Naive B cell (primary cell): ENCODE results near the gene MED6. TPM values are rescaled to one million over a fixed set of nuclear protein-coding genes. Genes with fewer than 3 reads are reported as not detected.

Experiments
- ATAC-seq, 2 donors: fragments of 150-1000 bp; cut with Tn5 transposase; 2 replicates each; pipeline ENCODE4 v1.10.0; 2021; ENCODE audit warnings: low read depth in 2 of 2, mild to moderate bottlenecking in 2 of 2, moderate library complexity in 2 of 2
- DNase-seq: peaks from one replicate; pipeline ENCODE4 v3.0.0; 2022
- H3K27ac Mint-ChIP-seq, 6 donors: one replicate each; pipeline ENCODE4 v1.8.0; 2020 to 2022; ENCODE audit warnings: mild to moderate bottlenecking in 6 of 6, mixed read lengths in 6 of 6, moderate library complexity in 5 of 6, inconsistent platforms in 2 of 6
- H3K27me3 Mint-ChIP-seq, 3 donors: one replicate each; pipeline ENCODE4 v1.8.0; 2021 to 2022; ENCODE audit warnings: mixed read lengths in 3 of 3, mild to moderate bottlenecking in 1 of 3
- H3K36me3 Mint-ChIP-seq, 2 donors: one replicate each; pipeline ENCODE4 v1.8.0; 2020 to 2022; ENCODE audit warnings: mixed read lengths in 2 of 2, inconsistent platforms in 1 of 2, mild to moderate bottlenecking in 1 of 2
- H3K4me1 Mint-ChIP-seq, 3 donors: one replicate each; pipeline ENCODE4 v1.8.0; 2020 to 2022; ENCODE audit warnings: mixed read lengths in 3 of 3, inconsistent platforms in 1 of 3, mild to moderate bottlenecking in 1 of 3, moderate library complexity in 1 of 3
- H3K4me3 Mint-ChIP-seq, 8 donors: one replicate each; pipeline ENCODE4 v1.8.0; 2020 to 2022; ENCODE audit warnings: mild to moderate bottlenecking in 8 of 8, mixed read lengths in 8 of 8, moderate library complexity in 8 of 8, inconsistent platforms in 2 of 8
- H3K9me3 Mint-ChIP-seq, 7 donors: one replicate each; pipeline ENCODE4 v1.8.0; 2020 to 2022; ENCODE audit warnings: mixed read lengths in 7 of 7, mild to moderate bottlenecking in 5 of 7, inconsistent platforms in 2 of 7, moderate library complexity in 1 of 7
- polyA plus RNA-seq, 6 donors: library from polyadenylated mRNA; unstranded; fragments of 300-500 nt; fragmentation: Illumina TruSeq; gene quantifications; one replicate each; pipeline ENCODE4 v1.2.3, GENCODE V29; 2021; ENCODE audit warnings: low read depth in 6 of 6

The MED6 gene
- polyA plus RNA-seq, 6 donors from 2014 or later, result 32.9 to 47.5 (median 42.9) TPM

- H3K9me3 Mint-ChIP-seq, result peaks cover 4 to 22% (median 13%) of the 10 kb centered on the region in 7 donors
- H3K27ac Mint-ChIP-seq, result peak overlapping the region in 1 of 6 donors; percentile 39
- peaks cover 12 to 29% (median 19%) of the 10 kb centered on the region in 3 donors for H3K4me1 Mint-ChIP-seq
- ATAC-seq (no peak), DNase-seq (no peak)
- H3K4me3 Mint-ChIP-seq, result no peak overlapping the region
- peaks cover 30 to 33% of the 10 kb centered on the region in 2 donors for H3K36me3 Mint-ChIP-seq
- H3K27me3 Mint-ChIP-seq, result no peaks in the 10 kb centered on the region
Measured at GRCh38 chr14:70631948-70632347, 31.5 kb upstream of the MED6 start.

GRCh38 chr14:70624972-70625371 lies 24.5 kb upstream of the MED6 start:
- ATAC-seq, result no peak
- Mint-ChIP-seq H3K36me3 (peaks cover 39 to 60% of the 10 kb centered on the region in 2 donors), H3K9me3 (peaks cover 6 to 36% (median 25%) of the 10 kb centered on the region in 7 donors), H3K4me1 (peaks cover 30 to 43% (median 37%) of the 10 kb centered on the region in 3 donors), H3K4me3 (peak overlapping the region in 3 of 8 donors; percentile 0 to 75 (median 24)), H3K27me3 (no peaks in the 10 kb centered on the region), H3K27ac (peak overlapping the region in 2 of 6 donors; percentile 13 to 66)
- no peak for DNase-seq

- H3K27ac Mint-ChIP-seq, result peak overlapping the region in 1 of 6 donors; percentile 37
- no peaks in the 10 kb centered on the region for H3K27me3 Mint-ChIP-seq
- ATAC-seq (peak; percentile 65), DNase-seq (peak; percentile 50)
- peaks cover 35 to 45% of the 10 kb centered on the region in 2 donors for H3K36me3 Mint-ChIP-seq
- peaks cover 35 to 43% (median 37%) of the 10 kb centered on the region in 3 donors for H3K4me1 Mint-ChIP-seq
- peaks cover 6 to 29% (median 21%) of the 10 kb centered on the region in 7 donors for H3K9me3 Mint-ChIP-seq
- H3K4me3 Mint-ChIP-seq, result no peak overlapping the region
Measured at GRCh38 chr14:70622111-70622712, 21.8 kb upstream of the MED6 start.

- Mint-ChIP-seq H3K36me3 (peaks cover 14 to 23% of the 10 kb centered on the region in 2 donors), H3K27ac (no peak overlapping the region), H3K4me3 (no peak overlapping the region), H3K4me1 (peaks cover 25 to 32% (median 26%) of the 10 kb centered on the region in 3 donors), H3K9me3 (peaks cover 0 to 14% (median 5%) of the 10 kb centered on the region in 7 donors), H3K27me3 (no peaks in the 10 kb centered on the region)
- no peak for DNase-seq
- ATAC-seq, result no peak
Measured at GRCh38 chr14:70619708-70620107, 19.3 kb upstream of the MED6 start.

- Mint-ChIP-seq H3K27me3 (no peaks in the 10 kb centered on the region), H3K36me3 (peaks cover 13 to 14% of the 10 kb centered on the region in 2 donors), H3K27ac (no peak overlapping the region), H3K9me3 (peaks cover 0 to 11% (median 2%) of the 10 kb centered on the region in 7 donors), H3K4me3 (no peak overlapping the region), H3K4me1 (peaks cover 12 to 21% (median 21%) of the 10 kb centered on the region in 3 donors)
- no peak for DNase-seq
- ATAC-seq, result no peak
Measured at GRCh38 chr14:70618314-70618713, 17.9 kb upstream of the MED6 start.

GRCh38 chr14:70616646-70617045 lies 16.2 kb upstream of the MED6 start:
- Mint-ChIP-seq H3K4me3 (no peak overlapping the region), H3K4me1 (peaks cover 1 to 8% (median 6%) of the 10 kb centered on the region in 3 donors), H3K27me3 (no peaks in the 10 kb centered on the region), H3K27ac (no peak overlapping the region), H3K9me3 (no peaks in the 10 kb centered on the region), H3K36me3 (no peaks in the 10 kb centered on the region)
- ATAC-seq, result no peak
- DNase-seq, result no peak

GRCh38 chr14:70611216-70611615 lies 10.8 kb upstream of the MED6 start:
- Mint-ChIP-seq H3K27ac (no peak overlapping the region), H3K9me3 (no peaks in the 10 kb centered on the region), H3K4me1 (no peaks in the 10 kb centered on the region), H3K27me3 (no peaks in the 10 kb centered on the region), H3K4me3 (no peak overlapping the region), H3K36me3 (no peaks in the 10 kb centered on the region)
- no peak for ATAC-seq
- DNase-seq, result no peak

- no peak for DNase-seq
- no peaks in the 10 kb centered on the region for H3K9me3 Mint-ChIP-seq
- peak; percentile 22 to 31 for ATAC-seq
- H3K36me3 Mint-ChIP-seq, result peaks cover 0 to 5% of the 10 kb centered on the region in 2 donors
- H3K27ac Mint-ChIP-seq, result peak overlapping the region in 1 of 6 donors; percentile 63
- peaks cover 21 to 47% (median 41%) of the 10 kb centered on the region in 3 donors for H3K4me1 Mint-ChIP-seq
- H3K27me3 Mint-ChIP-seq, result no peaks in the 10 kb centered on the region
- H3K4me3 Mint-ChIP-seq, result peak overlapping the region in 2 of 8 donors; percentile 53 to 66
Measured at GRCh38 chr14:70602254-70602653, 1.8 kb upstream of the MED6 start.

- H3K4me1 Mint-ChIP-seq, result peaks cover 21 to 47% (median 42%) of the 10 kb centered on the region in 3 donors
- H3K27ac Mint-ChIP-seq, result peak overlapping the region in 5 of 6 donors; percentile 49 to 96 (median 85)
- no peaks in the 10 kb centered on the region for H3K9me3 Mint-ChIP-seq
- no peak for DNase-seq
- no peaks in the 10 kb centered on the region for H3K27me3 Mint-ChIP-seq
- peaks cover 0 to 12% of the 10 kb centered on the region in 2 donors for H3K36me3 Mint-ChIP-seq
- peak overlapping the region; percentile 87 to 99 (median 94) for H3K4me3 Mint-ChIP-seq
- ATAC-seq, result no peak
Measured at GRCh38 chr14:70601162-70601561, 707 bp upstream of the MED6 start.

- Mint-ChIP-seq H3K27ac (peak overlapping the region in 3 of 6 donors; percentile 0 to 47 (median 7)), H3K36me3 (peaks cover 13% of the 10 kb centered on the region in 2 donors), H3K9me3 (no peaks in the 10 kb centered on the region), H3K27me3 (no peaks in the 10 kb centered on the region), H3K4me3 (peak overlapping the region; percentile 0 to 99 (median 99)), H3K4me1 (peaks cover 23 to 51% (median 44%) of the 10 kb centered on the region in 3 donors)
- DNase-seq (no peak), ATAC-seq (no peak)
Measured at GRCh38 chr14:70599345-70599744, 1.1 kb downstream of the MED6 start.

- no peaks in the 10 kb centered on the region for H3K27me3 Mint-ChIP-seq
- H3K4me3 Mint-ChIP-seq, result peak overlapping the region in 3 of 8 donors; percentile 2 to 99 (median 99)
- peaks cover 23 to 57% (median 47%) of the 10 kb centered on the region in 3 donors for H3K4me1 Mint-ChIP-seq
- H3K27ac Mint-ChIP-seq, result no peak overlapping the region
- H3K9me3 Mint-ChIP-seq, result no peaks in the 10 kb centered on the region
- no peak for ATAC-seq
- no peak for DNase-seq
- peaks cover 18 to 20% of the 10 kb centered on the region in 2 donors for H3K36me3 Mint-ChIP-seq
Measured at GRCh38 chr14:70597731-70598130, 2.7 kb downstream of the MED6 start.

GRCh38 chr14:70595443-70596185 lies 4.8 kb downstream of the MED6 start:
- Mint-ChIP-seq H3K9me3 (no peaks in the 10 kb centered on the region), H3K36me3 (peaks cover 23 to 24% of the 10 kb centered on the region in 2 donors), H3K27ac (no peak overlapping the region), H3K4me1 (peaks cover 13 to 45% (median 29%) of the 10 kb centered on the region in 3 donors), H3K27me3 (no peaks in the 10 kb centered on the region), H3K4me3 (no peak overlapping the region)
- ATAC-seq (no peak), DNase-seq (no peak)

- no peaks in the 10 kb centered on the region for H3K27me3 Mint-ChIP-seq
- DNase-seq (no peak), ATAC-seq (no peak)
- H3K4me3 Mint-ChIP-seq, result no peak overlapping the region
- H3K27ac Mint-ChIP-seq, result no peak overlapping the region
- H3K4me1 Mint-ChIP-seq, result peaks cover 5 to 38% (median 18%) of the 10 kb centered on the region in 3 donors
- H3K36me3 Mint-ChIP-seq, result peaks cover 29 to 34% of the 10 kb centered on the region in 2 donors
- no peaks in the 10 kb centered on the region for H3K9me3 Mint-ChIP-seq
Measured at GRCh38 chr14:70594461-70594860, 6.0 kb downstream of the MED6 start.
